Dedifferentiated amniotic fluid mesenchymal stem cell (primary cell): ENCODE measurements around the gene OTUB1.
A peak's percentile ranks its signal among the peaks of the same experiment; 100 is the strongest.
"Not testable (repeated sequence)": the region's sequence is repeated elsewhere in the genome, so short reads cannot be mapped to it uniquely, and the experiment has no call there.

Experiments used
- DNase-seq: peaks from one replicate; pipeline ENCODE4 v3.0.0-alpha.2; 2016; ENCODE audit errors: extremely low spot score

Gene OTUB1

DNA sequence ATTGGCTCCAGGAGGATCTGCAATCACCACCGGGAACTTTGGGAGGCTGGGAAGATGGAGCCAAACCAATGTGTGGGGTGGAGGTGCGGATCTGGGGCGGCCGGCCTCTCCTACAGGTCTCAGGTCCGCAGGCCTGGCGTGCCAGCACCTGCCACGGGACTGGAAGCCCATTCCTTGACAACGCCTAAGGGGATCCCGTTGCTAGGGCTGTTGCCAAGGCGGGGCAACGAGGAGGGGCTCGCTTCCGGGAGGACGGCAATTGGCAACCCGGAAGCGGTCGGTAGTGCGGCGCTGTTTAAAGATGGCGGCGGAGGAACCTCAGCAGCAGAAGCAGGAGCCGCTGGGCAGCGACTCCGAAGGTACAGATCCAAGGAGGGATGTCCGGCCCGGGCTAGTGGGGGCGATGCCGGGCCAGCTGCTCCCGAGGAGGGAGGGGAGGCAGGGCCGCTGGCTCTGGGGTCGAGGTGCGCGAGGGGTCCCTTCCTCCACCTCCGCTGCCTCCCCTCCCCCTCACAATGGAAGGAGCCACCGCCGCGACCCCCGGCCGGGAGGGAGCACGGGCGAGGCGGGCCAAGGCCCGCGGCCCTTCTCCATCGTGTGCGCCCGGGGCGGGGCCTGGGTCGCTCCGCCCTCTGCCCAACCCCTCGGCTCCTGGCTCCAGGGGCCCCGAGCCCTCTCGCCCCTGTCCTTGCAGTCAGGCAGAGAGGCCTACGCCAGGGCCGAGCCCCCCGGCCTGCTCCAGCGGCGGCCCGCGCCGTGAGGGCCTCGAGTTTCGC, at the start of gene OTUB1:
Gene OTUB1 (plus strand): TSS at position 283 of the 776 bp plus-strand sequence. CDS start 19 bp downstream, at position 302.
- peak; percentile 86 for DNase-seq

DNA sequence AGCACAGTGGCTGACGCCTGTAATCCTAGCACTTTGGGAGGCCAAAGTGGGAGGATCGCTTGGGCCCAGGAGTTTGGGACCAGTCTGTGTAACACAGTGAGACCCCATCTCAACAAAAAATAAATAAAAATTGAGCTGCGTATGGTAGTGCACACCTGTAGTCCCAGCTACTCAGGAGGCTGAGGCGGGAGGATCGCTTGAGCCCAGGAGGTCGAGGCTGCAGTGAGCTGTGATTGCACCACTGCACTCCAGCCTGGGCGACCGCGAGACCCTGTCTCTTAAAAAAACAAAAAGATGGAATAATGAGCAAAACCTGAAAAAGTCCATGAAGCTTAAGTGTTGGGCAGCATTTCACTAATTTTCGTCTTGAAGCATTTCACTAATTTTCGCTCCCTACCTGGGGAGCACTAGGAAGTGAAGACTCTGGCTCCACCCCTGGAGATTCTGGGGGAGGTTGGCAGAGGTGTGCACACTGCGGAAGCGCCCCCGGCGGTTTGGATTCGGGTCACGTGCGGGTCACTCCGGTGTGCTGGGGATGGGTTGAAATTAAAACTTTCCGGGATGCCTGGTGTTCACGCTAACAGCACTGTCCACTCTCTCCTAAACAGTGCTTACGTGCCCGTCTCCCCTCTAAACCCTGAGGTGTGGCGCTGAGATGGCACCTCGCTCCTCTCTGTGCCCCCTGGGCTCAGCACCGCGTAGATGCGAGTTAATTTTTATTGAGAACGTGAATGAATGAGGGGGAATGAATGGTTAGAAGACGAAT, 48.3 kb upstream of the OTUB1 start:
- no peak for DNase-seq

GRCh38 chr11:63938479-63939396, 47.5 kb upstream of the OTUB1 start, which contains the start of gene NAA40:
NAA40 (plus strand) TSS chr11:63939002; CDS start chr11:63939097, 95 bp downstream.
- peak; percentile 54 for DNase-seq

DNA sequence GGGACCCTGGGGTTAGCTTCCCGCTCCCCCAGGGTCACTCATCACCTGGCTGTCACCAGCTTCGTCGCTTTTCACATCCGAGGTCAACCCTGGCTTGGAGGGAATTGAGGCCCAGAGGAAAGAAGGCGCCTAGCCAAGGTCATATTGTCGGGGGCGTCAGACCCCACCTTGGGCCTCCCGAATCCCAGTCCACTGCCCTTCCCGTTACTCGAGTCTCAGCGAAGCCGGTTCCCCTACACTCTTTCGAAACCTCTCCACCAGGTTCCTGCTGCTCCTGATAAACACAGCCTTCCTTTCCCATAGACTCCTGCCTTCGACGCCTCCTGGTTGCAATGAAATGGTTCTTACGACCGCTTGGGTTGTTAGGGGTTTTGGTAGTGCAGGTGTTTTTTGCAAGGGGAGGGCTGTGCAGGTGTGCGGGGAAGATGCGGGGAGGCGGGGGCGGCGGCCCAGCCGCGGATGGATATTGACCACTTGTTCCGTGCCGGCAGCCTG, 46.8 kb upstream of the OTUB1 start:
- DNase-seq = no peak

DNA sequence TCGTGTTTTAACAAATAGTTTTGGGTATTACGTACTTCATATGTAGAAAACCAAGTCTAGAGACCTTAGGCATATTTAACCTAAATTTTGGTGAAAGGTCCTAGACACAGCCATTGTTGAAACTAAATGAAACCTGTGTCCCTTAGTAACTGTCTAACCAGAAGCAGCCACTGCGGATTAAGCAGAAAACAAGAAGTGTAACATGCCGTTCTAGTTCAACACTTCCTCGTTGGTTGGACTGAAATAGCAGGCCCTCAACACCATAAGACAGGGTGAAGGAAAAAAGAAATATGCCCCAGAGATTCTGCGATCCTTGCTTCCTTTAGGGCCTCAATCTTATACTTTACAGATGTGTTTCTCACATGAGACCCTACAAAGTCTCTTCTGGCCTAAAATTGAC, 45.5 kb upstream of the OTUB1 start:
- DNase-seq = no peak

GRCh38 chr11:63941901-63942300, 44.3 kb upstream of the OTUB1 start:
- DNase-seq = no peak

DNA sequence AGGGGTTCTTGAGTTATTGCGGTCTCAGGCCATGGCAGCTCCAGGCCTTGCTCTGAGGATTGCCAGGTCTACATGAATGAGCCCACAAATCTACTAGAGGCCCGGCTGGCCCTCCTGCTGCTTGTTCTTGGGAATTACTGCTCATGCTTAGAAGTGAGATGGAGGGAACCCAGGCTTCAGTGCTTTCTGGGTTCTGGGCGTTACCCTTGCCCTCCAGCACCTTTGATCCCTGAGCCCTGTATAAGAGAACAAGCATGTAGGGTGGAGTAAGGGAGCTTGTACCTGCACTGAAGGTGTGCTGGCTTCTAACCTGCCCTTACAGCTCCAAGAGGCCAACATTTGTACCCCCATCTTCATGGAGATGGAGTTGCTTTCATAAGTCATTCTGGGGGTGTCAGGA, 43.4 kb upstream of the OTUB1 start:
- DNase-seq = no peak

- DNase-seq = no peak
These were observed 41.3 kb upstream of the OTUB1 start for GRCh38 chr11:63944987-63945386.

- DNase-seq = peak; percentile 58
These were observed 40.6 kb upstream of the OTUB1 start for GRCh38 chr11:63945477-63946163.

DNA sequence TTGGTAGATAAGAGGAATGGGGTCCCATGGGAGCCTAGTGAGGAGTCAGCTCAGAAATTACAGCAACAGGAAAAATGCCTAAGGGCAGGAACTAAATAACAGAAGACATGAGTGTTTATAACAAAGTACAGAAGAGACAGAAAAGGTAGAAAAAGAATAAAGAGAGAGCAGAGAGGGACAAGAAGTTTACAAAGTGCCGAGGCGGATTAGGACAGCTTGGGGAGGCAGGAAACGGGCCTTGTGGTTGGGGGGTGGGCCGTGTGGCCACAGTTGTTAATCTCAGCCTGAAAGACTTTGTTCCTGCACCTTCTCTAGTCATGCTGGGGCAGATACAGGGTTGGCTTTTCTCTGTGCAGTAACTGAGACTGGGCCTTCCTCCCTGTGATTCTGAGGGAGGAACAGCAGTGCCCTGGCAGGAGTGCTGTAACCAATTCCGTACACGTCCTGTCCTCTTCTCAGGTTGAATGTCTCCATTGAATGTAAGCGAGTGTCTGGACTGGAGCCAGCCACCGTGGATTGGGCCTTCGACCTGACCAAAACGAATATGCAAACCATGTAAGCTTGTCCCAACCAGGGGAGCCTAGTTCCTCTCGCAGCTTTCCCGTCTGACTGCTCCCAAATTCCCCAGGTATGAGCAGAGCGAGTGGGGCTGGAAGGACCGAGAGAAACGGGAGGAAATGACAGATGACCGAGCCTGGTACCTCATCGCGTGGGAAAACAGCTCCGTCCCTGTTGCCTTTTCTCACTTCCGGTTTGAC, 34.3 kb upstream of the OTUB1 start:
- no peak for DNase-seq

GRCh38 chr11:63952570-63952969, 33.7 kb upstream of the OTUB1 start:
- no peak for DNase-seq

DNA sequence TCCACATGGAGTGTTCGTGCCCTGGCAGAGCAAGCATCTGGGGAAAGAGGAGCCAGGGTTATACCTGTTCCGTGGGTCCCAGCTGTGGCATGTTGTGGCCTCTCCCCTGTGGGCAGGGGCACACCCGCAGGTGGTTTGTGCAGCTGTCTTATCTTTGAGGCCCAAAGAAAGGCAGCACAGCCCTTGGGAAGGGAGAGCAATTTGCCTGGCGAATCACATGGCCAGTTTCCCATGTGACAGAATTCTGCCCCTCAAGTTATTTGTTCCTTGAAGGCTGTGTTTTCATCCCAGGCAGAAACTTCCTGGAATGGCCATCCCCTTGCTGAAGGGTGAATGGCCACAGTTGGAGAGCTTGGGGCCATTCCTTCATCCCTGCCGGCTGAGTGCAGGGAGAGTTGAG, 28.2 kb upstream of the OTUB1 start:
- no peak for DNase-seq

DNA sequence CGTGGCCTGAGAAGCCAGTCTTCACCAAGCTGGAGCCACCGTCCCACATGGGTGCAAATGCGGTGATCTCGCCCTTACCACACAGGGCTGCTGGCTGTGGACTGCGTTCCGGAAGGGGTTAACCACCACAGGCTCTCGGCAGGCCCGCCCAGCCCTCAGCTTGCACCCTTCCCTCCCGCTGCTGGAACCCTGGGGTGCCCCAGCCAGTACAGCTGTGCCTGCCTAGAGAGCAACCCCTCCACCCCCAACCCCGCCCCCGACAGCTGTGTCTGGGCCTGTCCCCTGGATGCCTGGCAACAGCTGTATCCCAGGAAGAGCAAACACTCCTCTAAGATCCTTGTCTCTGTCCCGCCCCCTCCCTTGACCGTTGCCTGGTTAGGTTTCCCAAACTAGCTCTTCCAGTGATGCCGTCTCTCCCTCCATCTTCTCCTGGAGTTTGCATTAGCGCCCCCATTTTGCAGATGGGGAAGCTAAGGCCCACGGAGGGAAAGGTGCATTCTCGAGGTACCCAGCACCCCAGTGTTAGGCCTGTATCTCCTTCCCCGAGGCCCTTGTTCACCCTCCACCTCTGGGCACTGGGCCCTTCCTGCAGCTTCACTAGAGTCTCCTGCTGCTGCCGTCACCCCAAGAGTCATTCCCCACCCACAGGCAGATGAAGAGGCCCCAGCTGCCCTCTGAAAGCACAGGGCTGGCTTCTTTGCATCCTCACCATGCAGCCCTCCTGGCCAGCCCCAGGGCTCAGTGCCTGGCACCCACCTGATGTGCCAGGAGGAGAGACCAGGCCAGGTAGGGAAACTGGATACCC, 24.4 kb upstream of the OTUB1 start:
- no peak for DNase-seq

GRCh38 chr11:63963895-63964294, 22.3 kb upstream of the OTUB1 start:
- not testable (repeated sequence) for DNase-seq

DNA sequence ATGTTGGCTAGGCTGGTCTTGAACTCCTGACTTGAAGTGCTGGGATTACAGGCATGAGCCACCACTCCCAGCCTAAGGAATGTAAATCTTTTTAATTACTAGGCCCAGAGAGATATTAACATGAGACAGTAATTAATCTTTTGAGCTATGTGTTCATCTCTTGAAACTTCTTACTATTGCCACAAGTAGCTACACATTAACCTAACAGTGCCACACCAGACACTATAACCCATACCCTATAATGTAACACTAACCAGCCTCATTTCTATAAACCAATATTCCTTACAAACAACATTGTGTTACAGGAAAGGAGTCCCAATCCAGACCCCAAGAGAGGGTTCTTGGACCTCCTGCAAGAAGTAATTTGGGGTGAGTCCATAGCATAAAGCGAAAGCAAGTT, 19.8 kb upstream of the OTUB1 start:
- DNase-seq = no peak

- no peak for DNase-seq
These were observed 16.8 kb upstream of the OTUB1 start for GRCh38 chr11:63969461-63969860.

DNA sequence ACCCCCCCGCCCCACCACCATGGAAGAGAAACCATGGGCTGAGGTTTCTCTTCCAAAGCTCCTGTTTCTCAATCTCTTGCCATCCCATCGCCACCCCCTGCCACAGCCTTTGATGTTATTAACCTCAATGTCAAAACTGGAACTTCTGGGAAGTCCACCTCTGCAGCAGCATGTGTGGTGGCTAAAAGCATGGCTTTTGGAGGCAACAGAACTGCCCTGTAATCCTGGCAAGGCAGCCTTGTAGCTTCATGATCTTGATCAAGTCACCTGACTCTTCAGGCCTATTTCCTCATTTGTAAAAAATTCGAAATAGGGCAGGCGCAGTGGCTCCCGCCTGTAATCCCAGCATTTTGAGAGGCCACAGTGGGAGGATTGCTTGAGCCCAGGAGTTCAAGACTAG, 15.3 kb upstream of the OTUB1 start:
- no peak for DNase-seq

DNA sequence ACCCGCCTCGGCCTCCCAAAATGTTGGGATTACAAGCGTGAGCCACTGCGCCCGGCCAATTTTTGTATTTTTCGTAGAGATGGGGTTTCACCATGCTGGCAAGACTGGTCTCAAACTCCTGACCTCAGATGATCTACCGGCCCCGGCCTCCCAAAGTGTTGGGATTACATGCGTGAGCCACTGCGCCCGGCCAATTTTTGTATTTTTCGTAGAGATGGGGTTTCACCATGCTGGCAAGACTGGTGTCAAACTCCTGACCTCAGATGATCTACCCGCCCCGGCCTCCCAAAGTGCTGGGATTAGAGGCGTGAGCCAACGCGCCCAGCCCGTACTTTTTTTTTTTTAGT, 12.4 kb upstream of the OTUB1 start:
- DNase-seq = not testable (repeated sequence)

DNA sequence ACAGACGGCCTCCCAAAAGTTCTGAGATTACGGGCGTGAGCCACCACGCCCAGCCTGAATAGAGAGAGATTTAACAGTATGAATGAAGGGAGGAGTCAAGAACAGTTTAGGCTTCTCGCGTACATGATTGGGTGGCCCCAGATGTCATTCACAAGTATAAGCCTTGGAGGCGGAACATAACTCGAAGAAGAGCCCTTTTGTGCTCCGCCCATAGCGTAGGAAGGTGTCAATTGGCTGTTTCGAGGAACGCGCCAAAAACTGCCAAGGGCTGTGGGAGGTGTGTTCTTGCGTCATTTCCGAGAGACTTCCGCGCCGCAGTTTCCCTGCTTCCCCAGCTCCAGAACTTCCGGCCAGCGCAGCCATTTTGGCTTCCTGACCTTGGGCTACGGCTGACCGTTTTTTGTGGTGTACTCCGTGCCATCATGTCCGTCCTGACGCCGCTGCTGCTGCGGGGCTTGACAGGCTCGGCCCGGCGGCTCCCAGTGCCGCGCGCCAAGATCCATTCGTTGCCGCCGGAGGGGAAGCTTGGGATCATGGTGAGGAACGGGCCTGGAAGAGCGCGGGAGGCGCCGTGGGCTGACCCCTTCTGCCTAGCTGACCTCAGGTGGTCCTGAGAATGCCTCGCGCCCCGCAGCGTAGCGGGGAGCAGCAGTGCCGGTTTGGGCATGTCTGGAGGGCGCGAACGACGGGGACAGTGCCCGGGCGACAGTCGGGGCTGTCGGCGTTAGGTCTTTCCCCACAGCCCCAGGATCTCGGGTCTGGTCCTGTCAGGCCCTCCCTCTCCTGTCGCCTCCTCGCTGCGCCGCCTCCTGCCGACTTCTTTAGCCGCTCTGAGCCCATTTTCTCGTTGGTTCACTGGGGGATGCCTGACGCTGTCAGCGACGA, 11.7 kb upstream of the OTUB1 start, which contains the start of gene COX8A:
Gene COX8A (plus strand): TSS at position 362 of the 885 bp plus-strand sequence. CDS start 61 bp downstream, at position 423.
- peak; percentile 100 for DNase-seq
